Brain microvascular endothelial cell (primary cell): ENCODE measurements around the gene ZBTB44.

Experiments
- DNase-seq: peaks from one replicate; pipeline ENCODE4 v3.0.0-alpha.2; 2020
- H3K27ac ChIP-seq: fragments of 250-450 bp; sonication (Bioruptor Pico); 2 replicates; pipeline ENCODE4 v1.5.1; 2020; ENCODE audit warnings: mild to moderate bottlenecking, moderate library complexity
- H3K27me3 ChIP-seq: fragments of 250-450 bp; sonication (Bioruptor Pico); replicated peaks from 2 replicates; pipeline ENCODE4 v1.5.1; 2020; ENCODE audit warnings: mild to moderate bottlenecking
- H3K36me3 ChIP-seq: fragments of 250-450 bp; sonication (Bioruptor Pico); replicated peaks from 2 replicates; pipeline ENCODE4 v1.5.1; 2020; ENCODE audit warnings: mild to moderate bottlenecking
- H3K4me3 ChIP-seq: 2 replicates; pipeline ENCODE4 v1.5.1; 2011; ENCODE audit warnings: low read depth, mild to moderate bottlenecking, control low read depth, low read length, moderate library complexity
- in situ Hi-C: cut with HindIII; loops from 2 replicates; pipeline ENCODE4 v1.10.0; 2017; ENCODE audit warnings: low sequenced_read_pairs, low pct_ligation_motif_present
- TF ChIP-seq, protein P1 (sequence below): IDR thresholded peaks from 2 replicates; pipeline ENCODE4 v1.5.1; 2011; ENCODE audit warnings: low read depth, mild to moderate bottlenecking, moderate library complexity, low read length, control low read depth, inconsistent platforms; ENCODE audit errors: missing control alignments

The ZBTB44 gene

DNA sequence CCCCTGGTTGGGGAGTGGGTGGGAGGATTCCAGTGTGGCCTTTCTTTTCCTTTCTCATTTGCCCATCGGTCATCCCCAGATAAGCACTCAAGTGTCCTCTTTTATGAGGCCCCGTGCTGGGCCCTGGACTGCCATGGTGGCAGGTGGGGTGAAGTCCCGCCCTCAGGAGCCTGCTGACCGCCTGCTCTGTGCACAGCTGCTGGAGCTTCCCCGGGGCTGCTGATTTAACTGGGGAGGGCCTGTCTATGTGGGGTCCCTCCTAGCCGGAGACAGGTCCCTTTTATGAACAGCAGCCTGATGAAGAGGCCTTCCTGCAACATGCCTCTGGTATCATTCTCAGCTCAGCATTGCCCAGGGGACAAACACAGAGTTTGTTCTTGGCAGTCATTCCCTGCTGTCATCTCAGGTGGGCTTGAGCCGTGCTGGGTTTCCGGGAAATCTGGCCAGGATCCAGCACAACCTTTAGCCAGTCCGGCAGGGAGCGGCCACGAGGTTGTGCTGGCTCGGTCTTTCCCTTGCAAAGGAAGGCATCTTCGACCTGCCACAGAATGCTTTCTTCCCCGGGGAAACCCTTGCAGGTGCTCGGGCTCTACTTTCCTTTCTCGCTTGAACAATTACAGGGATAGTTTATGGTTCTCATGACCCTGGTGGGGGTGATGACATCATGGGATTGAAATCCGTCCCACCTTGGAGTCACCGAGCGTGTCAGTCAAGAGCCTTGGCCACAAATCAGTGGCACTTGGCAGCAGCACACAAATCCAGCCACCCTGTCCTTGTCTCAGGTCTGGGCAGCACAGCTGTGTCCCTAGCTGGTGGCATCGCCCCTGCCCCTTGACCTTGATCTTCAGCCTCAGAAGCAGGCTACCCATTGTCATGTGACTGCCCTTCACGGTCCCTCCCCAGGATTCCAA is 135.1 kb downstream of the ZBTB44 start:
- H3K27ac ChIP-seq: no peak overlapping the region
- no peaks in the 10 kb centered on the region for H3K36me3 ChIP-seq
- TF ChIP-seq, protein P1, sequence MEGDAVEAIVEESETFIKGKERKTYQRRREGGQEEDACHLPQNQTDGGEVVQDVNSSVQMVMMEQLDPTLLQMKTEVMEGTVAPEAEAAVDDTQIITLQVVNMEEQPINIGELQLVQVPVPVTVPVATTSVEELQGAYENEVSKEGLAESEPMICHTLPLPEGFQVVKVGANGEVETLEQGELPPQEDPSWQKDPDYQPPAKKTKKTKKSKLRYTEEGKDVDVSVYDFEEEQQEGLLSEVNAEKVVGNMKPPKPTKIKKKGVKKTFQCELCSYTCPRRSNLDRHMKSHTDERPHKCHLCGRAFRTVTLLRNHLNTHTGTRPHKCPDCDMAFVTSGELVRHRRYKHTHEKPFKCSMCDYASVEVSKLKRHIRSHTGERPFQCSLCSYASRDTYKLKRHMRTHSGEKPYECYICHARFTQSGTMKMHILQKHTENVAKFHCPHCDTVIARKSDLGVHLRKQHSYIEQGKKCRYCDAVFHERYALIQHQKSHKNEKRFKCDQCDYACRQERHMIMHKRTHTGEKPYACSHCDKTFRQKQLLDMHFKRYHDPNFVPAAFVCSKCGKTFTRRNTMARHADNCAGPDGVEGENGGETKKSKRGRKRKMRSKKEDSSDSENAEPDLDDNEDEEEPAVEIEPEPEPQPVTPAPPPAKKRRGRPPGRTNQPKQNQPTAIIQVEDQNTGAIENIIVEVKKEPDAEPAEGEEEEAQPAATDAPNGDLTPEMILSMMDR: no peak
- H3K27me3 ChIP-seq: no peaks in the 10 kb centered on the region
- H3K4me3 ChIP-seq: no peak overlapping the region
- no peak for DNase-seq
- in situ Hi-C loops: no loop called here

DNA sequence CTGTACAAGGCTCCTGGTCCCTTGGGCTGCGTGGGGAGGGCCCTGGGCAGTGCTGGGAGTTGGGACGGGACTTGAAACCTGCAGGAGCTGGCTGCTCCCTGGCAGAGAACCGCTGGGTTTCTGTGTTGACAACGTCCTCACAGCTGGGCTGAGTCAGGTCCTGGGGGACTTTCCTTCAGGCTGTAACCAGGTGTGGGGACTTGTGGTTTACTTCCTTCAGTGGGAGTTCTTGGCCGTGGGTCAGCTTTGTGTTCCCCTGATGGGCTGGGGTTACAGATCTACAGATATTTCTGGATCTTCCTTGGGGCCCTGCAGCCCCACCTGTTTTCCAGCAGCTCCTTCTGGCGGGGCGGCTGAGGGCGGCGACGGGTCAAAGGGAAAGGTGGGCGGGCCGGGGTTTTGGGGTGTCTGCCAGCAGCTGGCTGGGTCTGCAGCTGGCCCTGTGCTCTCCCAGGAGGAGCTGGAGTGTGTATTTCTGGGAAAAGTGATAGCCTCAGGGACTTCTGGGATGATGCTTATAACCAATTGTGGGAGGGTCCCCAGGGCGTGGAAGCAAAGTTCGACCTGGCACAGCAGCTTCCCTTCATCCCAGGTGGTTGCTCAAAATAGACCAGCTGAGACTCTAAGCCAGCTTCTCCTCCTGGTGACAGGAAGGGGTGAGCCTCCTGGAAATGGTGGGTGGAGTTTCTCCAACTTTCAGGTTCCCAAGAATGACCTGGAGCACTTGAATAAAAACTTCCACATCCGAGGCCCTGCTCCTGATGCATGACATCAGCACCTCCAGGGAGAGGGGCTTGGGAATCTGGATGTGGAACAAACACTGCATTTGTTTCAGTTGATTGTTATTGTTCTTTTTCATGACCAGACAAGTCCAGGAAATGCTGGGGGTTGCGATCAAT is 136.0 kb downstream of the ZBTB44 start:
- no peak overlapping the region for H3K4me3 ChIP-seq
- H3K36me3 ChIP-seq: no peaks in the 10 kb centered on the region
- no peaks in the 10 kb centered on the region for H3K27me3 ChIP-seq
- no peak for DNase-seq
- in situ Hi-C loops: no loop called here
- no peak overlapping the region for H3K27ac ChIP-seq
- TF ChIP-seq, protein P1: no peak

- no peaks in the 10 kb centered on the region for H3K27me3 ChIP-seq
- DNase-seq: no peak
Observed at GRCh38 chr11:130177782-130178181, 136.9 kb downstream of the ZBTB44 start.

More at GRCh38 chr11:130177782-130178181, 136.9 kb downstream of the ZBTB44 start:
- H3K27ac ChIP-seq: no peak overlapping the region
- no peak overlapping the region for H3K4me3 ChIP-seq
- H3K36me3 ChIP-seq: no peaks in the 10 kb centered on the region
- TF ChIP-seq, protein P1: no peak
- in situ Hi-C loops: no loop called here
